Hematopoietic multipotent progenitor cell treated with erythropoietin and hydrocortisone succinate and interleukin-3 and kit ligand, for 4 days (in vitro differentiated cells): ENCODE measurements around the gene RTF2.
"Not testable (repeated sequence)": the region's sequence is repeated elsewhere in the genome, so short reads cannot be mapped to it uniquely, and the experiment has no call there.

ENCODE experiments used
- DNase-seq: peaks from one replicate; pipeline ENCODE4 v3.0.0-alpha.2; 2015

RTF2 gene

GRCh38 chr20:56503916-56504315 is 35.5 kb downstream of the RTF2 start:
- no peak for DNase-seq

- peak; percentile 52 for DNase-seq
These were observed 36.1 kb downstream of the RTF2 start for GRCh38 chr20:56504373-56505005.

DNA sequence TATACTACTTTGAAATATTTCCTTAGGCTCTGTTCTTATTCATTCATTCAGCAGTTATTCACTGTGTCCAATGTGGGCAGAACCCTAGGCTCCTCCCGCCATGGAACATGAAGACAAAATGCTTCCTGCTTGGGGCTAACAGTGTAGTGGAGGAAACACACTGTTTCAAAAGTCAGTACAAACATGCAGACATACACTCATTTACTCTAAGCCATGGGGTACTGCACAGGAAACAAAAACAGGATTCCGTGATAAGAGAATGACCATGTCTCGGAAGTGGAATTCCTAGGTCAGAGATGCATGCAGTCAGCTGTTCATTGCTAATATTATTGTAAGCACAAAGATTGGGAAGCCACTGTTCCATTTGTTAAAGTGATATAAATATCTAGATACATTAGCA is 37.7 kb downstream of the RTF2 start:
- DNase-seq, result peak; percentile 26

DNA sequence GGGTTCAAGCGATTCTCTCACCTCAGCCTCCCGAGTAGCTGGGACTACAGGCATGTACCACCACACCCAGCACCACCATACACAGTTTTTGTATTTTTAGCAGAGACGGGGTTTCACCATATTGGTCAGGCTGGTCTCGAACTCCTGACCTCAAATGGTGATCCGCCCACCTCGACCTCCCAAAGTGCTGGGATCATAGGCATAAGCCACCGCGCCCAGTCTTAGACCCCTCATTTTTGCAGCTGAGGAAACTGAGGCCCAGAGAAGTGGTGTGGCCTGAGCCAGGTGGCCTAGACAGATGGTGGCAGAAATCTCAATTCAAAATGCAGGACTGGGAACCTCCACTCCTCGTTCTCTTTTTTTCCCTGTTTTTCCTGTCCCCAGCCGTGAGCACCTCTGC is 43.5 kb downstream of the RTF2 start:
- no peak for DNase-seq

DNA sequence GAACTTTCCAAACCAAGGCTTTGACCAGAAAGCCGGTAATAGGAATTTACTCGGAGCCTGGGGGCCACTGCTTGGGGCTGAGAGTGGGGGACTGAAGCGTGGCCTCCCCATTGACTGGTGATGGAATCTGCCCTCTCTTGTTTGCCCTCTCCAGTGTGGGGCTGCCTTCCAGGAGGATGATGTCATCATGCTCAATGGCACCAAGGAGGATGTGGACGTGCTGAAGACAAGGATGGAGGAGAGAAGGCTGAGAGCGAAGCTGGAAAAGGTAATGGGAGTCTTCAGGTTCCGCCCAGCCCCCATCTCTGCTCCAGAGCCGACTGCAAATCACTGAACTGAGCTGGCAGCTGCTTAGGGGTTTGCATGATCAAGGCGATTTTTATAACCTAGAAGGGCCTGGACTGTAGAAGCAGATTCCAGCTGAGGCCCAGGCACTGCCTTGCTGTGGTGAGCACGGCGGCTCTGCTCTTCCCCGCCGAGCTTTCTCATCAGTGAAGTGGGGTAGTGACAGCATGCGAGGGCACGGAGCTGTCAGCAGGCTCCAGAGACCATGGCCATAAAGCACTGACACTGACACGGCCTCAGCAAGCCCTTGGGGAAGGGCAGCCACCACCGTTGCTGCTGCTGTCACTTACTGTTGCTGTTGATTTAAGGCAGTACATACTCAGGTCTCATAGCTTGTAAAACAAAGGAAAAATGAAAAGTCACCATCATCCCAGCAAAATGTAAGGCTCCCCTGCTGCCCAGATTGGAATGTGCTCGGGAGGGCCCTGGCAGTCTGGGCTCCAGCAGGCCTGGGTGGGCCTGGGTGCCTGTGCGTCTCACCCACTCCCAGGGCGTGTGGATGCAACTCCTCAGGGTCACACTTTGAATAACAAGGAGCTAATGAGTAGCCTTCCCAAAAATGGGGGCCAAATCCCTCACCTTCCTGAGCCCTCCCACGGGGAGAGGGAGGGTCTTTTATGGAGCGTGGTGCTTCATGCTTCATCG is 45.0 kb downstream of the RTF2 start:
- no peak for DNase-seq

GRCh38 chr20:56516631-56517030 is 48.2 kb downstream of the RTF2 start:
- no peak for DNase-seq

DNA sequence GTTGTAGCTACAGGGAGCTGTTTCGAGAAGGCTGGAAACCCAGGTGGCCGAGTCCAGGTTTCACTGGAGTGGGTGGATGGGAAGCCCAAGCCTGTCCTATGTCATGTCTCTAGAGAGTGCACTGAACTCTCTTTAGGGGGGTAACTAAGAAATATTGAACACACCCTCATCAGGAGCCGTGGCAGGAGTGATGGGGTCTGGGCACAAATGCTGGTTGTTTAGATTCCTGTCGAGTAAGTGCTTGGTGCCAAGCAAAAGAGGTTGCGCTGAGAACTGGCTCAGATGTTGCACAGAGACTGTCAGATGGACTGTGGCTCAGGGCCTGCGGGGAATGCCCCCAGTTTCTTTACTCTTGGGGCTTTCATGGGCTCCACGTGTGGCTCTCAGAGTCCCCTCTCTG is 48.8 kb downstream of the RTF2 start:
- no peak for DNase-seq

- DNase-seq, result no peak
These were observed 49.2 kb downstream of the RTF2 start for GRCh38 chr20:56517641-56518040.

GRCh38 chr20:56518126-56518525 is 49.7 kb downstream of the RTF2 start:
- DNase-seq, result no peak

- peak; percentile 13 for DNase-seq
These were observed 50.4 kb downstream of the RTF2 start for GRCh38 chr20:56518721-56519398.

- no peak for DNase-seq
These were observed 51.1 kb downstream of the RTF2 start for GRCh38 chr20:56519551-56519950.

GRCh38 chr20:56520180-56520579 is 51.8 kb downstream of the RTF2 start:
- DNase-seq, result no peak

DNA sequence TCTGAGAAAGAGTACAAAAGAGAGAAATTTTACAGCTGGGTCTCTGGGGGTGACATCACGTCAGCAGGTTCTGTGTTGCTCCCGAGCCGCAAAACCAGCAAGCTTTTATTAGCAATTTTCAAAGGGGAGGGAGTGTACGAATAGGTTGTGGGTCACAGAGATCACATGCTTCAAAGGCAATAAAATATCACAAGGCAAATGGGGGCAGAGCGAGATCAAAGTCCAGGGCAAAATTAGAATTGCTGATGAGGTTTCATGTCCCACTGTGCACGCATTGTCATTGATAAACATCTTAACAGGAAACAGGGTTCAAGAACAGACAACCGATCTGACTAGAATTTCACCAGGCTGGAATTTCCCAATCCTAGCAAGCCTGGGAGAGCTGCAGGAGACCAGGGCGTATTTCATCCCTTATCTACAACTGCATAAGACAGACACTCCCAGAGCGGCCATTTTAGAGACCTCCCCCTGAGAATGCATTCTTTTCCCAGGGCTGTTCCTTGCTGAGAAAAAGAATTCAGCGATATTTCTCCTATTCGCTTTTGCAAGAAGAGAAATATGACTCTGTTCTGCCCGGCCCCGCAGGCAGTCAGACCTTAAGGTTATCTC is 52.4 kb downstream of the RTF2 start:
- not testable (repeated sequence) for DNase-seq

GRCh38 chr20:56522311-56522710 is 53.9 kb downstream of the RTF2 start:
- no peak for DNase-seq

DNA sequence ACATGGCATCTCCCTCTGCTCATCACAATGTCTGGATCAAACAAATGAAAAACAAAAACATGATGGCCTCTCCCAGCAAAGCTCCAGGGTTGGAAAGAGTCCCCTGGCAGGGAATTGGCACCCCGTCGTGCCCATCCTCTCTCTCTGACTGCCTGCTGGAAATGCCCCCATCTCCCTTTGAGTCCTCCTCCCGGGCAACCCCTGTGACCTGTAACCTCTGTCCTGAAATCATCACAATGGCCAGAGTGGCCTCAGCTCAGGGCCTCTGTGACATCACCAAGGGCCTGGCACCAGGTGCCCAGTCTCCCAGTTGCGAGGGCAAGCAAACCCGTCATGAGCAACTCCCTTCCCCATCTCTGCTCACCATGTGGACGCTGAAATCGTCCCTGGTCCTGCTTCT is 56.0 kb downstream of the RTF2 start, which contains the start of gene FAM209A:
TSS of gene FAM209A (plus strand) at position 301 of the 400 bp plus-strand sequence. CDS start at position 366, 65 bp downstream.
- DNase-seq, result not testable (repeated sequence)

GRCh38 chr20:56527521-56527920 is 59.1 kb downstream of the RTF2 start:
- no peak for DNase-seq

DNA sequence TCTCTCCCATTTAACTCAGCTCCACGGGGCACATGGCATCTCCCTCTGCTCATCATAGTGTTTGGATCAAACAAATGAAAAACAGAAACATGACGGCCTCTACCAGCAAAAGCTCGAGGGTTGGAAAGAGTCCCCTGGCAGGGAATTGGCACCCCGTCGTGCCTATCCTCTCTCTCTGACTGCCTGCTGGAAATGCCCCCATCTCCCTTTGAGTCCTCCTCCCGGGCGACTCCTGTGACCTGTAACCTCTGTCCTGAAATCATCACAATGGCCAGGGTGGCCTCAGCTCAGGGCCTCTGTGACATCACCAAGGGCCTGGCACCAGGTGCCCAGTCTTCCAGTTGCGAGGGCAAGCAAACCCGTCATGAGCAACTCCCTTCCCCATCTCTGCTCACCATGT is 64.5 kb downstream of the RTF2 start, which contains the start of gene FAM209B:
TSS of gene FAM209B (plus strand) at position 301 of the 400 bp plus-strand sequence. CDS start at position 397, 96 bp downstream.
- not testable (repeated sequence) for DNase-seq

DNA sequence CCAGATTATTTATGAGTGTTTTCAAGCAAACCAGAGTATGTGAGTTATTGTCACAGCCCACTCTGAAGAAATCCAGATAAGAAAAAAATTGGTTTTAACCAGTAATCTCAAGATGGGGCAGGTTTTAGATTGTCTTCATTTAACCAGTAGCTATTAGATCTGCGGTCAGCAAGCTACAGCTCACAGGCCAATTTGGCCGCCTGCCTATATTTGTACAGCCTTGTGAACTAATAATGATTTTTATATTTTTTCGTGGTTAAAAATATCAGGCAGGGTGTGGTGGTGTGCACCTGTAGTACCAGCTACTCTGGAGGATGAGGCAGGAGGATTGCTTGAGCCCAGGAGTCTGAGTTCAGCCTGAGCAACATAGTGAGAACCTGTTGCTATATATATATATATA is 69.6 kb downstream of the RTF2 start:
- no peak for DNase-seq

- DNase-seq, result no peak
These were observed 72.0 kb downstream of the RTF2 start for GRCh38 chr20:56540415-56540814.

DNA sequence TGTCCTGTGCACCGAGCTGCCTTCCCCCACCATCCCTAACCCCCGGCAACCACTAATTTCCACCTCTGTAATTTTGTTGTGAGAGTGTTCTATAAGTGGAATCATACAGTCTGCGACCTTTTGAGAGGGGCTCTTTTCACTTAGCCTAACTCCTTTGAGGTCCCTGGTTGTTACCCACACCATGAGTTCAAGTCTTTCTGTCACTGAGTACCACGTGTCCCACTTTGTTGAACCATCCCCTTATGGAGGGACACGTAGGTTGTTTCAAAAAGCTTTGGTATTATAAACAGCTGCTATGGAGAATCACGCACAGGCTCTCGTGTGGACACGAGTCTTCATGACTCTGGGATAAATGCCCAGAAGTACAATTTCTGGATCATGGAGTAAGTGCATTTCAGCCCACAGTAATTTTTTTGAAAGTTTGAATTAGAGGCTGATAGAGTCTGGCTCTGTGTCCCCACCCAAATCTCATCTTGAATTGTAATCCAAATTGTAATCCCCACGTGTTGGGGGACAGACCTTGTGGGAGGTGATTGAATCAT is 74.1 kb downstream of the RTF2 start:
- DNase-seq, result no peak

DNA sequence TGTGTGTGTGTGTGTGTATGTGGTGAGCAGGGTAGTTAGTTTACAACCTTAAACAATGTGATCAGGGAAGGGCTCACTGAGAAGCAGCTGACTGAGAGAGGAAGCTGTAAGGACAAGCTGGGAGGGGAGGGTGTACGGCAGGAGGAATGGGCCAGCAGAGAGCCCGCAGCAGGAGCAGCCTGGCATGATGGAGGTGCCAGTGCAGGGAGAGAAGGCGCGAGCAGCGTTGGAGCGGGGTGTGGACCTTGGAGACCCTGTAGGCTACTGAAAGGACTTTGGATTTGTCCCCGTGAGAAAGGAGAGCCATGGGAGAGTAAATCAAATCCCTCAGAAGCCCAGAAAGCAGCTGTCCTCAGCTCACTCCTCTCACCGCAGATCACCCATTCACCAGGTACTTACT is 83.1 kb downstream of the RTF2 start:
- DNase-seq, result no peak

GRCh38 chr20:56552911-56553629 is 84.6 kb downstream of the RTF2 start:
- no peak for DNase-seq
